ENCODE data around the gene YTHDC1. TPM values are rescaled to one million over a fixed set of nuclear protein-coding genes. Genes with fewer than 3 reads are reported as not detected.

The YTHDC1 gene
- total RNA-seq (ENCODE audit: low replicate concordance): 33.5 and 51.6 TPM in 2 replicates

GRCh38 chr4:68349649-68350360 is at the start of gene YTHDC1:
TSS of gene YTHDC1 (minus strand) at chr4:68350090. CDS start at chr4:68349753, 337 bp downstream.

Other genes starting within 250 kb of the YTHDC1 start
- gene TMPRSS11F, start 220.2 kb downstream of the YTHDC1 start, total RNA-seq (ENCODE audit: low replicate concordance): not detected in 2 replicates
- not detected in 2 replicates for gene TMPRSS11B, start 104.4 kb downstream of the YTHDC1 start, total RNA-seq (ENCODE audit: low replicate concordance)
- not detected in 2 replicates for gene TMPRSS11E, start 97.4 kb upstream of the YTHDC1 start, total RNA-seq (ENCODE audit: low replicate concordance)
- not detected in 2 replicates for gene UGT2B17, start 226.2 kb upstream of the YTHDC1 start, total RNA-seq (ENCODE audit: low replicate concordance)

Measured in smooth muscle cell of the coronary artery (primary cell).